ENCODE measurements around the gene PKD1L1.
"Not testable (repeated sequence)": the region's sequence is repeated elsewhere in the genome, so short reads cannot be mapped to it uniquely, and the experiment has no call there.

PKD1L1 gene

GRCh38 chr7:47775238-47775637 is 173.0 kb downstream of the PKD1L1 start:
- DNase-seq (ENCODE audit: extremely low read depth in 1 of 2, low read depth in 1 of 2) = no peak

- DNase-seq (ENCODE audit: extremely low read depth in 1 of 2, low read depth in 1 of 2) = no peak
Measured at GRCh38 chr7:47772492-47772891, 175.8 kb downstream of the PKD1L1 start.

- DNase-seq (ENCODE audit: extremely low read depth in 1 of 2, low read depth in 1 of 2) = no peak
Measured at GRCh38 chr7:47771990-47772360, 176.3 kb downstream of the PKD1L1 start.

GRCh38 chr7:47771336-47771989 is 176.8 kb downstream of the PKD1L1 start:
- DNase-seq (ENCODE audit: extremely low read depth in 1 of 2, low read depth in 1 of 2) = no peak

GRCh38 chr7:47766126-47766525 is 182.1 kb downstream of the PKD1L1 start:
- DNase-seq (ENCODE audit: extremely low read depth in 1 of 2, low read depth in 1 of 2) = no peak

GRCh38 chr7:47765373-47765979 is 182.8 kb downstream of the PKD1L1 start:
- no peak for DNase-seq (ENCODE audit: extremely low read depth in 1 of 2, low read depth in 1 of 2)

GRCh38 chr7:47764746-47765145 is 183.5 kb downstream of the PKD1L1 start:
- no peak for DNase-seq (ENCODE audit: extremely low read depth in 1 of 2, low read depth in 1 of 2)

- DNase-seq (ENCODE audit: extremely low read depth in 1 of 2, low read depth in 1 of 2) = no peak
Measured at GRCh38 chr7:47763063-47763974, 184.9 kb downstream of the PKD1L1 start.

- DNase-seq (ENCODE audit: extremely low read depth in 1 of 2, low read depth in 1 of 2) = no peak
Measured at GRCh38 chr7:47762746-47763062, 185.6 kb downstream of the PKD1L1 start.

GRCh38 chr7:47762207-47762606 is 186.1 kb downstream of the PKD1L1 start:
- no peak for DNase-seq (ENCODE audit: extremely low read depth in 1 of 2, low read depth in 1 of 2)

GRCh38 chr7:47759056-47759706 is 189.1 kb downstream of the PKD1L1 start:
- no peak for DNase-seq (ENCODE audit: extremely low read depth in 1 of 2, low read depth in 1 of 2)

- no peak for DNase-seq (ENCODE audit: extremely low read depth in 1 of 2, low read depth in 1 of 2)
Measured at GRCh38 chr7:47758546-47758945, 189.7 kb downstream of the PKD1L1 start.

- no peak for DNase-seq (ENCODE audit: extremely low read depth in 1 of 2, low read depth in 1 of 2)
Measured at GRCh38 chr7:47757921-47758411, 190.3 kb downstream of the PKD1L1 start.

- DNase-seq (ENCODE audit: extremely low read depth in 1 of 2, low read depth in 1 of 2) = no peak
Measured at GRCh38 chr7:47756636-47757035, 191.6 kb downstream of the PKD1L1 start.

GRCh38 chr7:47755248-47755647 is 193.0 kb downstream of the PKD1L1 start:
- DNase-seq (ENCODE audit: extremely low read depth in 1 of 2, low read depth in 1 of 2) = no peak

- not testable (repeated sequence) for DNase-seq (ENCODE audit: extremely low read depth in 1 of 2, low read depth in 1 of 2)
Measured at GRCh38 chr7:47751724-47752123, 196.5 kb downstream of the PKD1L1 start.

- no peak for DNase-seq (ENCODE audit: extremely low read depth in 1 of 2, low read depth in 1 of 2)
Measured at GRCh38 chr7:47751043-47751442, 197.2 kb downstream of the PKD1L1 start.

- DNase-seq (ENCODE audit: extremely low read depth in 1 of 2, low read depth in 1 of 2) = no peak
Measured at GRCh38 chr7:47748041-47748440, 200.2 kb downstream of the PKD1L1 start.

GRCh38 chr7:47747160-47747559 is 201.1 kb downstream of the PKD1L1 start:
- no peak for DNase-seq (ENCODE audit: extremely low read depth in 1 of 2, low read depth in 1 of 2)

- DNase-seq (ENCODE audit: extremely low read depth in 1 of 2, low read depth in 1 of 2) = no peak
Measured at GRCh38 chr7:47746468-47746867, 201.8 kb downstream of the PKD1L1 start.

GRCh38 chr7:47744883-47745282 is 203.4 kb downstream of the PKD1L1 start:
- no peak for DNase-seq (ENCODE audit: extremely low read depth in 1 of 2, low read depth in 1 of 2)
